ENCODE data around the gene FASTK.

FASTK gene

GRCh38 chr7:151062399-151063211 is 18.0 kb downstream of the FASTK start:
- DNase-seq, result no peak

GRCh38 chr7:151062111-151062398 is 18.6 kb downstream of the FASTK start:
- no peak for DNase-seq

GRCh38 chr7:151061213-151062110 is 19.1 kb downstream of the FASTK start:
- no peak for DNase-seq

GRCh38 chr7:151060416-151061212 is 20.0 kb downstream of the FASTK start:
- DNase-seq, result peak in 1 of 2 experiments; percentile 38

GRCh38 chr7:151060113-151060415 is 20.5 kb downstream of the FASTK start:
- DNase-seq, result no peak

GRCh38 chr7:151059367-151060112 is 21.1 kb downstream of the FASTK start, which contains the start of gene SLC4A2:
Gene SLC4A2 (plus strand): TSS chr7:151059589. CDS start chr7:151061988, 2,399 bp downstream.
- DNase-seq, result peak; percentile 45 to 67

- no peak for DNase-seq
Observed at GRCh38 chr7:151058781-151059366, 21.7 kb downstream of the FASTK start.

- peak; percentile 99 for DNase-seq
Observed at GRCh38 chr7:151057989-151058780, 22.4 kb downstream of the FASTK start.

- no peak for DNase-seq
Observed at GRCh38 chr7:151057506-151057988, 23.1 kb downstream of the FASTK start, which contains the start of gene CDK5. Gene CDK5 (minus strand): TSS chr7:151057897. CDS start chr7:151057848, 49 bp downstream.

GRCh38 chr7:151056666-151057505 is 23.7 kb downstream of the FASTK start:
- DNase-seq, result no peak

- no peak for DNase-seq
Observed at GRCh38 chr7:151056283-151056665, 24.3 kb downstream of the FASTK start.

- DNase-seq, result no peak
Observed at GRCh38 chr7:151053751-151054150, 26.9 kb downstream of the FASTK start.

- DNase-seq, result no peak
Observed at GRCh38 chr7:151053096-151053495, 27.5 kb downstream of the FASTK start.

- DNase-seq, result no peak
Observed at GRCh38 chr7:151051108-151051507, 29.5 kb downstream of the FASTK start.

GRCh38 chr7:151048911-151049463 is 31.6 kb downstream of the FASTK start:
- DNase-seq, result no peak

- no peak for DNase-seq
Observed at GRCh38 chr7:151047976-151048815, 32.4 kb downstream of the FASTK start, which contains the start of gene ASIC3. Gene ASIC3 (plus strand): TSS chr7:151048531. CDS start chr7:151048886, 355 bp downstream.

- no peak for DNase-seq
Observed at GRCh38 chr7:151046603-151047573, 33.7 kb downstream of the FASTK start.
